Uterus (tissue), 4 donors: ENCODE data around the gene SAP30BP. TPM values are rescaled to one million over a fixed set of nuclear protein-coding genes. Genes with fewer than 3 reads are reported as not detected.

ENCODE experiments used
- DNase-seq, 2 donors: peaks; one replicate each; pipeline ENCODE4 v3.0.0-alpha.2; 2019 to 2020
- H3K27ac ChIP-seq, 2 donors: fragments of 200-600 bp; sonication (generic); 1 replicate in 1 of 2; 2 replicates in 1 of 2; pipeline ENCODE4 v1.5.1; 2016 to 2018
- H3K27me3 ChIP-seq, 2 donors: fragments of 200-600 bp; sonication (generic); one replicate each; pipeline ENCODE4 v1.5.1; 2018 to 2019; ENCODE audit warnings: control low read depth in 1 of 2
- H3K36me3 ChIP-seq, 2 donors: fragments of 200-600 bp; sonication (generic); one replicate each; pipeline ENCODE4 v1.5.1; 2019; ENCODE audit warnings: control low read depth in 1 of 2
- H3K4me1 ChIP-seq, 2 donors: fragments of 200-600 bp; sonication (generic); one replicate each; pipeline ENCODE4 v1.5.1; 2018 to 2019; ENCODE audit warnings: control low read depth in 1 of 2
- H3K4me3 ChIP-seq, 2 donors: fragments of 200-600 bp; sonication (generic); 1 replicate in 1 of 2; 2 replicates in 1 of 2; pipeline ENCODE4 v1.5.1; 2018 to 2019; ENCODE audit warnings: mild to moderate bottlenecking in 1 of 2
- H3K9me3 ChIP-seq, 2 donors: fragments of 200-600 bp; sonication (generic); one replicate each; pipeline ENCODE4 v1.5.1; 2019; ENCODE audit warnings: control low read depth in 1 of 2
- CTCF ChIP-seq, 4 experiments: fragments of 200-600 bp in 2 of 4; fragments of 450-650 bp in 2 of 4; sonication (generic) in 2 of 4; IDR thresholded peaks; one replicate each; pipeline ENCODE4 v1.5.1; 2016 to 2019; ENCODE audit warnings: antibody characterized with exemption in 4 of 4, mild to moderate bottlenecking in 2 of 4, moderate library complexity in 1 of 4
- POLR2A ChIP-seq, 2 donors: fragments of 450-650 bp; IDR thresholded peaks; one replicate each; pipeline ENCODE4 v1.6.1; 2016; ENCODE audit warnings: antibody characterized with exemption in 2 of 2, mild to moderate bottlenecking in 1 of 2, moderate library complexity in 1 of 2
- intact Hi-C: fragments of 100-400 bp; cut with DNase I; formaldehyde crosslinking; loops from one replicate; pipeline ENCODE4 v1.15.1; 2023; ENCODE audit warnings: low total_unique reads
- total RNA-seq, 4 donors: library from RNA; depleted of rRNA in 3 of 4; stranded (reverse); fragments of >200 nt in 3 of 4; gene quantifications; one replicate each; pipeline versions ENCODE4 v1.1.0 to v1.2.4, GENCODE V29; 2014 to 2023
- donor health status: DM: yes; HTN: yes; CAD: no.

SAP30BP gene
- total RNA-seq, 4 donors from 2014 or later = 14.1 to 87.7 (median 64.7) TPM

- Histone ChIP-seq H3K27me3 (no peaks in the 10 kb centered on the region), H3K36me3 (no peaks in the 10 kb centered on the region), H3K9me3 (no peaks in the 10 kb centered on the region), H3K27ac (no peak overlapping the region), H3K4me1 (no peaks in the 10 kb centered on the region), H3K4me3 (no peak overlapping the region)
- no peak for TF ChIP-seq POLR2A (IDR thresholded peaks at IDR 0.05)
- TF ChIP-seq CTCF (IDR thresholded peaks at IDR 0.05) = no peak
- no peak for DNase-seq
- intact Hi-C loops = no loop called here
These were observed 71.2 kb downstream of the SAP30BP start for GRCh38 chr17:75738218-75738802.

GRCh38 chr17:75739174-75739573, 72.0 kb downstream of the SAP30BP start:
- Histone ChIP-seq H3K4me1 (no peaks in the 10 kb centered on the region), H3K27ac (no peak overlapping the region), H3K36me3 (no peaks in the 10 kb centered on the region), H3K27me3 (no peaks in the 10 kb centered on the region), H3K9me3 (no peaks in the 10 kb centered on the region), H3K4me3 (no peak overlapping the region)
- TF ChIP-seq CTCF (IDR thresholded peaks at IDR 0.05) (no peak), POLR2A (IDR thresholded peaks at IDR 0.05) (no peak)
- intact Hi-C loops = no loop called here
- no peak for DNase-seq

- Histone ChIP-seq H3K27me3 (no peaks in the 10 kb centered on the region), H3K4me3 (no peak overlapping the region), H3K27ac (no peak overlapping the region), H3K36me3 (no peaks in the 10 kb centered on the region), H3K9me3 (no peaks in the 10 kb centered on the region), H3K4me1 (no peaks in the 10 kb centered on the region)
- no peak for DNase-seq
- intact Hi-C loops = no loop called here
- TF ChIP-seq POLR2A (IDR thresholded peaks at IDR 0.05) (no peak), CTCF (IDR thresholded peaks at IDR 0.05) (no peak)
These were observed 72.7 kb downstream of the SAP30BP start for GRCh38 chr17:75739801-75740200.

GRCh38 chr17:75740215-75740614, 73.1 kb downstream of the SAP30BP start:
- no peak for TF ChIP-seq CTCF (IDR thresholded peaks at IDR 0.05)
- no peak for TF ChIP-seq POLR2A (IDR thresholded peaks at IDR 0.05)
- intact Hi-C loops = no loop called here
- H3K4me1 ChIP-seq = no peaks in the 10 kb centered on the region
- no peak overlapping the region for H3K4me3 ChIP-seq
- no peak overlapping the region for H3K27ac ChIP-seq
- DNase-seq = no peak
- no peaks in the 10 kb centered on the region for H3K27me3 ChIP-seq
- no peaks in the 10 kb centered on the region for H3K9me3 ChIP-seq
- H3K36me3 ChIP-seq = no peaks in the 10 kb centered on the region

- Histone ChIP-seq H3K4me1 (no peaks in the 10 kb centered on the region), H3K27ac (no peak overlapping the region), H3K36me3 (no peaks in the 10 kb centered on the region), H3K4me3 (no peak overlapping the region), H3K9me3 (no peaks in the 10 kb centered on the region), H3K27me3 (no peaks in the 10 kb centered on the region)
- no peak for DNase-seq
- TF ChIP-seq POLR2A (IDR thresholded peaks at IDR 0.05) (no peak), CTCF (IDR thresholded peaks at IDR 0.05) (no peak)
- intact Hi-C loops = no loop called here
These were observed 73.5 kb downstream of the SAP30BP start for GRCh38 chr17:75740631-75741077.
